Astrocyte (in vitro differentiated cells and primary cell): ENCODE results near the gene CDK6. TPM values are rescaled to one million over a fixed set of nuclear protein-coding genes. Genes with fewer than 3 reads are reported as not detected.
A peak's percentile ranks its signal among the peaks of the same experiment; 100 is the strongest.

Experiments
- DNase-seq: peaks from one replicate; pipeline ENCODE4 v3.0.0-alpha.2; 2010; ENCODE audit warnings: low read depth
- FAIRE-seq: peaks from 2 replicates; lab custom pipeline; 2011; peaks lifted over from hg19 to GRCh38; lab: Jason Lieb, UNC
- H2AFZ ChIP-seq: 2 replicates; pipeline ENCODE4 v1.6.0; 2012; ENCODE audit warnings: low read depth, low read length, inconsistent platforms
- H3K27ac ChIP-seq: 2 replicates; pipeline ENCODE4 v1.5.1; 2011; ENCODE audit warnings: low read depth, low read length, inconsistent platforms
- H3K27me3 ChIP-seq: 2 replicates; pipeline ENCODE4 v1.6.0; 2011; ENCODE audit warnings: low read length, inconsistent platforms; ENCODE audit not compliant: insufficient read depth
- H3K36me3 ChIP-seq: 2 replicates; pipeline ENCODE4 v1.5.1; 2011; ENCODE audit warnings: low read length, inconsistent platforms; ENCODE audit not compliant: insufficient read depth
- H3K4me1 ChIP-seq: 2 replicates; pipeline ENCODE4 v1.5.1; 2011; ENCODE audit warnings: low read length, inconsistent platforms; ENCODE audit not compliant: insufficient read depth
- H3K4me2 ChIP-seq: 2 replicates; pipeline ENCODE4 v1.6.0; 2012; ENCODE audit warnings: low read length, inconsistent platforms
- H3K4me3 ChIP-seq: 2 replicates; pipeline ENCODE4 v1.5.1; 2011; ENCODE audit warnings: low read depth, mild to moderate bottlenecking, low read length, inconsistent platforms; ENCODE audit not compliant: insufficient read depth
- H3K79me2 ChIP-seq: 2 replicates; pipeline ENCODE4 v1.6.0; 2012; ENCODE audit warnings: mild to moderate bottlenecking, low read length, inconsistent platforms; ENCODE audit not compliant: insufficient read depth
- H3K9ac ChIP-seq: 2 replicates; pipeline ENCODE4 v1.6.0; 2012; ENCODE audit warnings: mild to moderate bottlenecking, low read length, inconsistent platforms
- H3K9me3 ChIP-seq: 2 replicates; pipeline ENCODE4 v1.5.1; 2012; ENCODE audit warnings: low read depth, mild to moderate bottlenecking, low read length, inconsistent platforms; ENCODE audit not compliant: insufficient read depth
- H4K20me1 ChIP-seq: 2 replicates; pipeline ENCODE4 v1.6.0; 2012; ENCODE audit warnings: low read length, inconsistent platforms; ENCODE audit not compliant: insufficient read depth
- H3K27ac Mint-ChIP-seq: one replicate; pipeline ENCODE4 v1.8.0; 2021; ENCODE audit warnings: mild to moderate bottlenecking, mixed read lengths; ENCODE audit not compliant: unreplicated experiment
- H3K27me3 Mint-ChIP-seq: one replicate; pipeline ENCODE4 v1.8.0; 2021; ENCODE audit warnings: low read depth, mixed read lengths; ENCODE audit not compliant: unreplicated experiment
- H3K36me3 Mint-ChIP-seq: one replicate; pipeline ENCODE4 v1.8.0; 2021; ENCODE audit warnings: low read depth, mixed read lengths; ENCODE audit not compliant: unreplicated experiment
- H3K4me1 Mint-ChIP-seq: one replicate; pipeline ENCODE4 v1.8.0; 2021; ENCODE audit warnings: low read depth, mixed read lengths; ENCODE audit not compliant: unreplicated experiment
- H3K4me3 Mint-ChIP-seq: one replicate; pipeline ENCODE4 v1.8.0; 2021; ENCODE audit warnings: mild to moderate bottlenecking, moderate library complexity, mixed read lengths; ENCODE audit not compliant: unreplicated experiment
- H3K9me3 Mint-ChIP-seq: one replicate; pipeline ENCODE4 v1.8.0; 2021; ENCODE audit warnings: mild to moderate bottlenecking, mixed read lengths; ENCODE audit not compliant: unreplicated experiment
- EZH2 ChIP-seq: IDR thresholded peaks from 2 replicates; pipeline ENCODE4 v1.6.1; 2012; ENCODE audit warnings: mild to moderate bottlenecking, low read length, inconsistent platforms; ENCODE audit not compliant: insufficient read depth
- total RNA-seq: library from RNA; stranded (reverse); gene quantifications from 2 replicates; pipeline ENCODE4 v1.2.1, GENCODE V29; 2021
- TF ChIP-seq, protein P1 (sequence below): IDR thresholded peaks from 2 replicates; pipeline ENCODE4 v1.5.1; 2011; ENCODE audit warnings: low read depth, mild to moderate bottlenecking, inconsistent platforms, low read length, moderate library complexity; ENCODE audit not compliant: insufficient read depth

The CDK6 gene
- total RNA-seq, 1 donor from 2014 or later, result 160 TPM

DNA sequence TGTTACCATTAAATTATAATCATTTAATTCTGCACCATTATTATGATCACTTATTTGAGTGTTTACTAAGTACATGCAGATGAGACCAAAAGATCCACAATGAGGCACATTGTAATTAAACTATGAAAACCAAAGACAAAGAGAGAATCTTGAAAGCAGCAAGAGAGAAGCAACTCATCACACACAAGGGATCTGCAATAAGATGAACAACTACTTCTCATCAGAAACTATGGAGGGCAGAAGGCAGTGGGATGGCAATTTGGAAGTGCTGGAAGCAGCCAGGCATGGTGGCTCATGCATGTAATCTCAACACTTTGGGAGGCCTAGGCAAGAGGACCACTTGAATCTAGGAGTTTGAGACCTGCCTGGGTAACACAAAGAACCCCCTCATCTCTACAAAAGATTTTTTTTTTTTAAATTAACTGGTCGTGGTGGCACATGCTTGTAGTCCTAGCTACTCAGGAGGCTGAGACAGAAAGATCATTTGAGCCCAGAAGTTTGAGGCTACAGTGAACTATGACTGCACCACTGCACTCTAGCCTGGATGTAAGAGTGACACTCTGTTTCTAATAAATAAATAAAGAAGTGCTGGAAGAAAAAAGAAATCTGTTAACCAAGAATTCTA, 47.7 kb downstream of the CDK6 start:
- Histone ChIP-seq H3K27ac (no peak overlapping the region), H4K20me1 (peaks cover 59% of the 10 kb centered on the region), H3K4me1 (peaks cover 24% of the 10 kb centered on the region), H3K9me3 (peaks cover 4% of the 10 kb centered on the region), H3K9ac (no peak overlapping the region), H3K36me3 (no peaks in the 10 kb centered on the region), H3K79me2 (peaks cover 99% of the 10 kb centered on the region), H3K4me2 (no peak overlapping the region), H2AFZ (no peak overlapping the region), H3K4me3 (no peak overlapping the region), H3K27me3 (no peaks in the 10 kb centered on the region)
- Mint-ChIP-seq H3K9me3 (peaks cover 3% of the 10 kb centered on the region), H3K27me3 (no peaks in the 10 kb centered on the region), H3K36me3 (peaks cover 11% of the 10 kb centered on the region), H3K27ac (no peak overlapping the region), H3K4me1 (peaks cover 49% of the 10 kb centered on the region), H3K4me3 (no peak overlapping the region)
- TF ChIP-seq, protein P1, sequence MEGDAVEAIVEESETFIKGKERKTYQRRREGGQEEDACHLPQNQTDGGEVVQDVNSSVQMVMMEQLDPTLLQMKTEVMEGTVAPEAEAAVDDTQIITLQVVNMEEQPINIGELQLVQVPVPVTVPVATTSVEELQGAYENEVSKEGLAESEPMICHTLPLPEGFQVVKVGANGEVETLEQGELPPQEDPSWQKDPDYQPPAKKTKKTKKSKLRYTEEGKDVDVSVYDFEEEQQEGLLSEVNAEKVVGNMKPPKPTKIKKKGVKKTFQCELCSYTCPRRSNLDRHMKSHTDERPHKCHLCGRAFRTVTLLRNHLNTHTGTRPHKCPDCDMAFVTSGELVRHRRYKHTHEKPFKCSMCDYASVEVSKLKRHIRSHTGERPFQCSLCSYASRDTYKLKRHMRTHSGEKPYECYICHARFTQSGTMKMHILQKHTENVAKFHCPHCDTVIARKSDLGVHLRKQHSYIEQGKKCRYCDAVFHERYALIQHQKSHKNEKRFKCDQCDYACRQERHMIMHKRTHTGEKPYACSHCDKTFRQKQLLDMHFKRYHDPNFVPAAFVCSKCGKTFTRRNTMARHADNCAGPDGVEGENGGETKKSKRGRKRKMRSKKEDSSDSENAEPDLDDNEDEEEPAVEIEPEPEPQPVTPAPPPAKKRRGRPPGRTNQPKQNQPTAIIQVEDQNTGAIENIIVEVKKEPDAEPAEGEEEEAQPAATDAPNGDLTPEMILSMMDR, result no peak
- no peak for TF ChIP-seq EZH2
- DNase-seq (no peak), FAIRE-seq (no peak)

DNA sequence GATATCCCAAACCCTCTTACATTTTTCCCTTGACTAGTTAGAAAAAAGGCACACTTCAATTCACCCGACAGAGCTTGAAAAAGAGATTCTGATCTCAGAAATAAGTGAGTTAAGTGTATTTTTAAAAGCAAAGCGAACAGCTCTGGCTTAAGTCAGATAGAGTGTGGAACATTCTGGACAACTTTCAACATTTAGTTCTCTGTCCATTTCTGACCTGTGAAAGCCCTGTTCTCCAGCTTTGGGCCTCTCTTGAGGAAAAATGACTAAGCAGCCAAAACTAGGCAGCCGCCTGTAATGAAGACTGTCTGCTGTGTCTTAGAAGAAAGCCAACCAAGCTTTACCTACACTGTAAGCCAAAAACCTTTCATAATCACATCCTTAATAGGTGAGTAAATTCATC, 50.5 kb downstream of the CDK6 start:
- H3K4me2 ChIP-seq, result peak overlapping the region; percentile 3

More for the DNA sequence above, 50.5 kb downstream of the CDK6 start:
- Histone ChIP-seq H3K27me3 (no peaks in the 10 kb centered on the region), H3K9me3 (peaks cover 4% of the 10 kb centered on the region), H3K36me3 (no peaks in the 10 kb centered on the region), H3K27ac (peak overlapping the region; percentile 28), H3K4me3 (no peak overlapping the region), H3K9ac (peak overlapping the region; percentile 16), H3K4me1 (peaks cover 24% of the 10 kb centered on the region), H3K79me2 (peaks cover 99% of the 10 kb centered on the region), H4K20me1 (peaks cover 63% of the 10 kb centered on the region), H2AFZ (no peak overlapping the region)
- Mint-ChIP-seq H3K4me3 (no peak overlapping the region), H3K4me1 (peaks cover 47% of the 10 kb centered on the region), H3K36me3 (peaks cover 21% of the 10 kb centered on the region), H3K27ac (peak overlapping the region; percentile 47), H3K9me3 (peaks cover 3% of the 10 kb centered on the region), H3K27me3 (no peaks in the 10 kb centered on the region)
- TF ChIP-seq, protein P1, result no peak
- TF ChIP-seq EZH2, result no peak
- FAIRE-seq, result peak; percentile 13
- DNase-seq, result peak; percentile 77
